Measurements from ENCODE around the gene IL36G.

The IL36G gene

DNA sequence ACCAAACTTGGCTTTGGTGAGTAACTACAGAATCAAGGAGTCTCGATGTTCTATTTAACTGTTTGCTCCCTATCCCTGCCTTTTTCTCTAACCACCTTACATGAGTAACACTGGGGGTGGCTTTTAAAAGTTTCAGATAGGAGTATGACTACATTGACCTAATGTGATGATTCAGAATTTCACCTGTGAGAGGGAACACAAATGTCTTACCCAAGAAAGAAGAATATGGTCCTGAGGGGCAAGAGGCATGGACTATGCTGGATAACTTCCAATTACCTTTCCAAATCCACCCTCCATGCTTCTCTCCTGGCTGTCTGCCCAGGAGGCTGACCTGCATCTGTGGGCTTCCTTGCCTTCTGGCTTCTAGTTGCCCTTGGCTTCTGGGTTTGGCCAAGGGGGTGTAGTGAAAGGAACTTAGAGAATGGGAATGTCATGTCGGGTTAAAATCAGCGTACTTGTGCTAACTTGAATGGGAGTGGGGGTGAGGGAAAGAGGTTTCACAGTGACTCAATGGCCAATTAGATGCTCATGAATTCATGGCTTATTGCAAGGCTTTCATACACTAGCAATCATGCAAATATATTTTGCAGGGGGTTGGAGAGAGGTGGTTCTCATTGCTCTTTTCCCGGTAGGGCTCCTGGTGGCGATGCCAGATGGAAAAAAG is 5.3 kb upstream of the IL36G start:
- Histone ChIP-seq H3K4me1 (ENCODE audit: control insufficient read depth, insufficient read depth, low read length) (no peaks in the 10 kb centered on the region), H3K27me3 (ENCODE audit: control insufficient read depth, insufficient read depth, low read length, poor library complexity, severe bottlenecking) (peaks cover 4% of the 10 kb centered on the region), H3K36me3 (ENCODE audit: control insufficient read depth, insufficient read depth, low read length) (no peaks in the 10 kb centered on the region), H3K27ac (ENCODE audit: insufficient read depth, low read depth, low read length, poor library complexity, severe bottlenecking) (no peak overlapping the region), H3K9me3 (ENCODE audit: control insufficient read depth, low read length) (no peaks in the 10 kb centered on the region), H3K4me3 (ENCODE audit: insufficient read depth, low read depth, low read length) (no peak overlapping the region)
- 96% methylated on average over 4 to 5 of the region's 5 CpGs for WGBS, 2 experiments

DNA sequence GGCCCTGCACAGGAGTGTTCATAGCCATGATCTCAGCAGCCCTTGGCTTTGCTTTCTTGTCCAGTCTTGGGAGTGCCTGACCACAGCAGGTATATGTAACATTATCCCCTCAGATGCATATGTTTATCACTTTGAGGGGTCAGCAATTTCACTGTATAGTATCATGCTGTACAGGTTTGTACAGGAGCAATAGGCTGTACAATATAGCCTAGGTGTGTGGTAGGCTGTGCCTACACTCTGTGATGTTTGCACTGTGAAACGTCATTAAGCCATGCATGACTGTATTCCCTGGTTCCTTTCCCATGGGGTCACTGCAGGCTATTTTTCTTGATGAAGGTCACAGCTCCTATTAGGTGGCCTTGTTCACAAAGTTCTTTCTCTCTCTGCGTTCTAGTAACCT is 4.7 kb upstream of the IL36G start:
- 52 to 66% methylated on average over 2 of the region's 2 CpGs for WGBS, 2 experiments
- Histone ChIP-seq H3K27me3 (ENCODE audit: control insufficient read depth, insufficient read depth, low read length, poor library complexity, severe bottlenecking) (peaks cover 4% of the 10 kb centered on the region), H3K4me1 (ENCODE audit: control insufficient read depth, insufficient read depth, low read length) (no peaks in the 10 kb centered on the region)

DNA sequence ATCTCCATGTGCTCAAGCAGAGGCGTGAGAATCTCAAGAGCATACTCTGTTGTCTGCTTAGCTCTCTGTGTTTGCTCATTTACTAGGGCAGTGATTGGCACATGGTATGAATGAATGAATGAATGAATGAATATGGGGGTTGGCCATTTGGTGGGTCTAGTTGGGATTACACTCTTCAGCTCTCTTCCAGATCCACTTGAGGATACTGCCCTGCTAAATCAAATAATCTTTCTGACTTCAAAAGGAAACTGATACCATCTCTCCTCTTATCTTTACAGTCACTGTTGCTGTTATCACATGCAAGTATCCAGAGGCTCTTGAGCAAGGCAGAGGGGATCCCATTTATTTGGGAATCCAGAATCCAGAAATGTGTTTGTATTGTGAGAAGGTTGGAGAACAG is 1.9 kb downstream of the IL36G start:
- Histone ChIP-seq H3K4me1 (ENCODE audit: control insufficient read depth, insufficient read depth, low read length) (no peaks in the 10 kb centered on the region), H3K27me3 (ENCODE audit: control insufficient read depth, insufficient read depth, low read length, poor library complexity, severe bottlenecking) (no peaks in the 10 kb centered on the region), H3K9me3 (ENCODE audit: control insufficient read depth, low read length) (no peaks in the 10 kb centered on the region), H3K4me3 (ENCODE audit: insufficient read depth, low read depth, low read length) (no peak overlapping the region), H3K36me3 (ENCODE audit: control insufficient read depth, insufficient read depth, low read length) (no peaks in the 10 kb centered on the region), H3K27ac (ENCODE audit: insufficient read depth, low read depth, low read length, poor library complexity, severe bottlenecking) (no peak overlapping the region)
- WGBS, 2 experiments, result 90% methylated on average over 1 of the region's 1 CpG

More for the DNA sequence above, 4.7 kb upstream of the IL36G start:
- H3K4me3 ChIP-seq (ENCODE audit: insufficient read depth, low read depth, low read length), result no peak overlapping the region
- H3K9me3 ChIP-seq (ENCODE audit: control insufficient read depth, low read length), result no peaks in the 10 kb centered on the region
- no peak overlapping the region for H3K27ac ChIP-seq (ENCODE audit: insufficient read depth, low read depth, low read length, poor library complexity, severe bottlenecking)
- H3K36me3 ChIP-seq (ENCODE audit: control insufficient read depth, insufficient read depth, low read length), result no peaks in the 10 kb centered on the region

DNA sequence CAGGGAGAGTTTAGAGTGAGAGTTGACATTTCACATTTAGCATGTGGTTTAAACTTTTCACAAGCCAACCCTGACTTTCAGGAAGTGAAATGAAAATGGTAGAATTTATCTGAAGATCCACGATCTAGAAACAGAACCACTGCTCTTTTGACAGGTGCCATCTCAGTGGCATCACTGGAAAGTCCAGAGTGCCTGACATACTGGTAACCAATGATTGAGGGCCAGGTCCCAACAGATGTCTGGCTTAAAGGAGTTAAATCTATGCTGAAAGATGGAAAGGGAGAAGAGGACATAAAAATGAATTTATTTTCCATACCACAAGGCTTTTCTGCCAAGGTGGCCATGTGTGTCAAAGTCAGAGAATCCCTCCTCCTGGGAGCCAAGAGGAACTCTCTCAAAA is 2.7 kb downstream of the IL36G start:
- no peaks in the 10 kb centered on the region for H3K36me3 ChIP-seq (ENCODE audit: control insufficient read depth, insufficient read depth, low read length)
- H3K27ac ChIP-seq (ENCODE audit: insufficient read depth, low read depth, low read length, poor library complexity, severe bottlenecking), result no peak overlapping the region
- H3K9me3 ChIP-seq (ENCODE audit: control insufficient read depth, low read length), result no peaks in the 10 kb centered on the region
- no peaks in the 10 kb centered on the region for H3K27me3 ChIP-seq (ENCODE audit: control insufficient read depth, insufficient read depth, low read length, poor library complexity, severe bottlenecking)
- WGBS, 2 experiments, result 93% methylated on average over 1 of the region's 1 CpG
- no peaks in the 10 kb centered on the region for H3K4me1 ChIP-seq (ENCODE audit: control insufficient read depth, insufficient read depth, low read length)
- no peak overlapping the region for H3K4me3 ChIP-seq (ENCODE audit: insufficient read depth, low read depth, low read length)

GRCh38 chr2:112985090-112985489 is 7.3 kb downstream of the IL36G start:
- 91 to 98% methylated on average over 5 of the region's 5 CpGs for WGBS, 2 experiments
- H3K4me3 ChIP-seq (ENCODE audit: insufficient read depth, low read depth, low read length), result no peak overlapping the region
- no peaks in the 10 kb centered on the region for H3K27me3 ChIP-seq (ENCODE audit: control insufficient read depth, insufficient read depth, low read length, poor library complexity, severe bottlenecking)
- H3K27ac ChIP-seq (ENCODE audit: insufficient read depth, low read depth, low read length, poor library complexity, severe bottlenecking), result no peak overlapping the region
- no peaks in the 10 kb centered on the region for H3K36me3 ChIP-seq (ENCODE audit: control insufficient read depth, insufficient read depth, low read length)
- H3K4me1 ChIP-seq (ENCODE audit: control insufficient read depth, insufficient read depth, low read length), result no peaks in the 10 kb centered on the region
- H3K9me3 ChIP-seq (ENCODE audit: control insufficient read depth, low read length), result no peaks in the 10 kb centered on the region

GRCh38 chr2:112989611-112990010 is 11.8 kb downstream of the IL36G start:
- H3K27ac ChIP-seq (ENCODE audit: insufficient read depth, low read depth, low read length, poor library complexity, severe bottlenecking), result no peak overlapping the region
- H3K4me3 ChIP-seq (ENCODE audit: insufficient read depth, low read depth, low read length), result no peak overlapping the region
- H3K27me3 ChIP-seq (ENCODE audit: control insufficient read depth, insufficient read depth, low read length, poor library complexity, severe bottlenecking), result no peaks in the 10 kb centered on the region
- no peaks in the 10 kb centered on the region for H3K36me3 ChIP-seq (ENCODE audit: control insufficient read depth, insufficient read depth, low read length)
- H3K4me1 ChIP-seq (ENCODE audit: control insufficient read depth, insufficient read depth, low read length), result no peaks in the 10 kb centered on the region
- no peaks in the 10 kb centered on the region for H3K9me3 ChIP-seq (ENCODE audit: control insufficient read depth, low read length)
- WGBS, 2 experiments, result 91 to 93% methylated on average over 2 to 3 of the region's 3 CpGs

- Histone ChIP-seq H3K36me3 (ENCODE audit: control insufficient read depth, insufficient read depth, low read length) (no peaks in the 10 kb centered on the region), H3K27ac (ENCODE audit: insufficient read depth, low read depth, low read length, poor library complexity, severe bottlenecking) (no peak overlapping the region), H3K4me3 (ENCODE audit: insufficient read depth, low read depth, low read length) (no peak overlapping the region), H3K4me1 (ENCODE audit: control insufficient read depth, insufficient read depth, low read length) (no peaks in the 10 kb centered on the region), H3K9me3 (ENCODE audit: control insufficient read depth, low read length) (no peaks in the 10 kb centered on the region), H3K27me3 (ENCODE audit: control insufficient read depth, insufficient read depth, low read length, poor library complexity, severe bottlenecking) (no peaks in the 10 kb centered on the region)
Measured at GRCh38 chr2:112993831-112994230, 16.0 kb downstream of the IL36G start.

DNA sequence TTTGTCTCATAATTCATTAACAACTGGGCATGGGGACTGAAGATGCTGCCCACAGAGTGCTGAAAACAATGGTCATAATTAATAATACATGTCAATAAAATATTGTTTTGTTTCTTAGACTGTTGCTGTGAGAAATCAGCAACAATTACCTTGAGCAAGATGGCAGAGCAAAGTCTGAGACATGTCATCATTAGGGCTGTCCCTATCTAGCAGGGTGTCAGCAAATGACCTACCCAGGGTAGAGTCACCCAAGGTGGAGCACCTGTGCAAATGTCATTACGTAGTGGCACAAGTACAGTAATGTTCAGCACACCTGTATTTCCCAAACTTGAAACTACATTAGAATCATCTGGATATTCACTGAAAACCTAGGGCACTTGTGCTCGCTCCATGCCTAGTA is 16.8 kb downstream of the IL36G start:
- no peaks in the 10 kb centered on the region for H3K9me3 ChIP-seq (ENCODE audit: control insufficient read depth, low read length)
- 88 to 94% methylated on average over 1 to 2 of the region's 2 CpGs for WGBS, 2 experiments
- no peaks in the 10 kb centered on the region for H3K27me3 ChIP-seq (ENCODE audit: control insufficient read depth, insufficient read depth, low read length, poor library complexity, severe bottlenecking)
- H3K4me1 ChIP-seq (ENCODE audit: control insufficient read depth, insufficient read depth, low read length), result no peaks in the 10 kb centered on the region
- no peak overlapping the region for H3K4me3 ChIP-seq (ENCODE audit: insufficient read depth, low read depth, low read length)
- no peak overlapping the region for H3K27ac ChIP-seq (ENCODE audit: insufficient read depth, low read depth, low read length, poor library complexity, severe bottlenecking)
- H3K36me3 ChIP-seq (ENCODE audit: control insufficient read depth, insufficient read depth, low read length), result no peaks in the 10 kb centered on the region

GRCh38 chr2:112995346-112995920 is 17.6 kb downstream of the IL36G start:
- no peak overlapping the region for H3K4me3 ChIP-seq (ENCODE audit: insufficient read depth, low read depth, low read length)
- H3K36me3 ChIP-seq (ENCODE audit: control insufficient read depth, insufficient read depth, low read length), result no peaks in the 10 kb centered on the region
- no peaks in the 10 kb centered on the region for H3K27me3 ChIP-seq (ENCODE audit: control insufficient read depth, insufficient read depth, low read length, poor library complexity, severe bottlenecking)
- H3K27ac ChIP-seq (ENCODE audit: insufficient read depth, low read depth, low read length, poor library complexity, severe bottlenecking), result no peak overlapping the region
- H3K4me1 ChIP-seq (ENCODE audit: control insufficient read depth, insufficient read depth, low read length), result no peaks in the 10 kb centered on the region
- WGBS, 2 experiments, result 95 to 96% methylated on average over 13 to 14 of the region's 14 CpGs
- H3K9me3 ChIP-seq (ENCODE audit: control insufficient read depth, low read length), result no peaks in the 10 kb centered on the region

- Histone ChIP-seq H3K4me1 (ENCODE audit: control insufficient read depth, insufficient read depth, low read length) (no peaks in the 10 kb centered on the region), H3K4me3 (ENCODE audit: insufficient read depth, low read depth, low read length) (no peak overlapping the region), H3K27ac (ENCODE audit: insufficient read depth, low read depth, low read length, poor library complexity, severe bottlenecking) (no peak overlapping the region), H3K9me3 (ENCODE audit: control insufficient read depth, low read length) (no peaks in the 10 kb centered on the region), H3K36me3 (ENCODE audit: control insufficient read depth, insufficient read depth, low read length) (no peaks in the 10 kb centered on the region), H3K27me3 (ENCODE audit: control insufficient read depth, insufficient read depth, low read length, poor library complexity, severe bottlenecking) (no peaks in the 10 kb centered on the region)
- 87% methylated on average over 6 of the region's 6 CpGs for WGBS, 2 experiments
Measured at GRCh38 chr2:112996635-112997034, 18.8 kb downstream of the IL36G start.
